GM19351 (cell line): ENCODE measurements around the gene PDE1C.

Experiments
- ATAC-seq: cut with Tn5 transposase; IDR thresholded peaks from one replicate; pipeline ENCODE4 v1.9.1; 2021; ENCODE audit warnings: mild to moderate bottlenecking, moderate library complexity; ENCODE audit not compliant: unreplicated experiment

PDE1C gene

DNA sequence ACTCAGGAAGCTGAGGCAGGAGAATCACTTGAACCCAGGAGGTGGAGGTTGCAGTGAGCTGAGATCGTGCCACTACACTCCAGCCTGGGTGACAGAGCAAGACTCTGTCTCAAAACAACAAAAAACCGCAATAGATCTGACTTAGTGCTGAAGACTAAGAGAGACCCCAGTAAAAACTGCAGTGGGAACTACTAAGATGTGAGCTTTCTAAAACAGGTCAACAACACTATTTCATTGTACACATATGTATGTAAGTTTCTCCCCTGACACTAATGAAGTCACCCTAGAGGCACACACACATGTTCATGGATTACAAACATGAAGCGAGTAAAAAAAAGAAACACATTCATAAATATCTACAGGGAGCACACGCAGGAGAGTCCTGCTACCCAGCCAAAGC, 68.3 kb downstream of the PDE1C start:
- no peak for ATAC-seq

DNA sequence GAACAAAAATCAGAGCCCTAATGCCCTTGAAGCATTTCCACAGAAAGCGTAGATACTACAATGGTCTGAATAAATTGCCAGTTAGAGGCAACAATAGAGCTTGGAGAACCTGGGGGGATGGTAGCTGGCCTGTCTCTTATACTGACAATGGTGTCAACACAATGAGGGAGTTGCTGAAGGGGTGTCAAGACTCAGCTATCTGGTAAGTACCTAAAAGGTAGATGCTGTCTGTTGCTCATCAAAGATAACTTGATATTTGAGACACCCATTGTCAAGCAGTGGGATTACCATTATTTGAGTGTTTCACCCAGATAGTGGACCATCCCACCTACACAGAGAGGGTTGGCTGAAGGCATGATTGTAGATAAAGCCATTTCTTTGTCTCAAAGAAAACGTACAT, 72.8 kb downstream of the PDE1C start:
- ATAC-seq: no peak

GRCh38 chr7:31995134-31995533, 75.1 kb downstream of the PDE1C start:
- no peak for ATAC-seq

- no peak for ATAC-seq
Measured at GRCh38 chr7:31991846-31992245, 78.4 kb downstream of the PDE1C start.

DNA sequence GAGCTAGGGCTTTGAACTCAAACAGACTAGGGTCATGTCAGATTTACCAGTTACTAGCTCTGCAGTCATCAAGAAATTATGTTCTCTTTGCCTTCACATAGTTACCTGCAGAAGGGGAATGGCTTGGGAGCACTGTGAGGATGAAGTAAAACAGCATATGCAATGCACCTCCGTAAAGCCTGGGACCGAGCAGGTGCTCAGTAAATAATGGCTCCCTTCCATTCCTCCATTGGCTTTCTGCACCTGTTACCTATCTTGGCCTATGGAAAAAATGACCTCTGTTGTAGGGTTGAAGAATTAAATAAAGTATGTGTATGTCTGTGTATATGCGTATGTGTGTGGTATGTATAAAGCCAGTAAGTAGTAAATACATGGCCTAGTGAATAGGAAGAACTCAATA, 78.8 kb downstream of the PDE1C start:
- no peak for ATAC-seq

DNA sequence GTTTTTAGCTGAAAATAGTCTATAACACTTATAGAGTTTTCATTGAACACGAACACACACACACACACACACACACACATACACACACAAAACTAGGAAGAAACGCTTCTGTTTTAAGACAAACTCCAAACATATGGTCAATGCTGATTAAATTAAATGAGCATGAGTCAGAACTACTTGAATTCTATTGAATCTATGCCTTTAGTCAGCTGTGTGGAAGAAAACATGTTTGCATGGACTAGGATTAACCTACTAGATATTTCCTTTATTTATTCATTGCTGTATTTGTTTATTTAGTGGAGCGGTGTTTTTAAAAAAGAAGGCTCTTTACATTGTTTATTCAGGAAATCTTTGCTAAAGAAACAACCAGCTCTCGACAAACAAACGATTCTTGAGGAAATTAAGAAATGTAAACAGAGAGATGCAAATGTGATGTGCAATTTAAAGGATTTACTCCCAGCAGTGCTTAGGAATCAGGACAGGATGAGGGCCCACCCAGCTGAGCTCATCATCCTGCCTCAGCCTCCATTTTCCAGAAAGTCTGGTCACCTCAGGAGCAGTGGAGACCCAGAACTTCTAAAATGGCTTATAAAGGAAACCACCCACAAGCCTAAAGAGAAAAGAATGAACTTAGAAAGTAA, 83.2 kb downstream of the PDE1C start:
- ATAC-seq: no peak

DNA sequence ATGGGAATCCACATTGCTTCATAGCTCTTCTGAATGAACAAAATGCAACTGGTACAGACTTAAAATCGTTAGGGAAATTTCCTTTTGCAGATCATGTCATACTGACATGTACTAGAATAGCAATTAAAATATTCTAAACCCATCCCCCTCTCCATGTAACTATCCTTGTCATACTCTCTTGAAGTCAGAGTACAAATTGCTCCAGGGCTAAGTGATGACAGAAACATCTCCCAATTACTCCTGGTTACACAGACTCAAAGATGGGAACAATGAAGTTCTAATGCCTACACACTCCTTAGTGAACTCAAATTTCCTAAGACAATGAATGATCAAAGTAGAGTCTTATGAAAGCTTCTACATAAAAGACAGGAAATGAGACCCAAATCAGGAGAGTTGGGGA, 87.2 kb downstream of the PDE1C start:
- no peak for ATAC-seq

GRCh38 chr7:31981874-31982390, 88.3 kb downstream of the PDE1C start:
- ATAC-seq: no peak

- no peak for ATAC-seq
Measured at GRCh38 chr7:31979690-31980330, 90.4 kb downstream of the PDE1C start.

- no peak for ATAC-seq
Measured at GRCh38 chr7:31975546-31975945, 94.7 kb downstream of the PDE1C start.

- no peak for ATAC-seq
Measured at GRCh38 chr7:31974351-31974750, 95.9 kb downstream of the PDE1C start.

DNA sequence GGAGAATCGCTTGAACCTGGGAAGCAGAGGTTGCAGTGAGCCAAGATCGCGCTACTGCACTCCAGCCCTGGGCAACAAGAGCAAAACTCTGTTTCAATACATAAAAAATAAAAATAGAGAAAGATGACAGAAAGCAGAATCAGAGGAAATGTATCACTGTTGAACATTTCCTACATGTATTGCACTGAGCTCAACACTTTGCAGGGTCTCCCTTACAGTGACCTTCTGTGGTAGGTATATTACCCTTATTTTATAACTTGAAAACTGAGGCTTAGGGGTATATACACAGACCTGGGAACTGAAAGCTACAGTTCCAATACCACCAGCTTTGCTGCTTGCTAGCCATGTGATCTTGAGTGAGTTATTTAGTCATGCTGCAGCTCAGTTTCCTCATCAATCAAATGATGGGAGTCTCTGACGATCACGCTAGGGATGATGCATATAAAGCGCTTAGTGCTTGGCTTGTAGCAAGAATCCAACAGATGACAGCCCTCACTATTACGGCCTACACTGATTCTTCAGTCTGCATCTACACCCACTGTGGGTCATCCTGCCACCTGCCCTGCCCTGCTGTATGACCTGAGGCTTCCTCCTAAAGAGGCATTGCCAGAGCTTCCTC, 99.0 kb downstream of the PDE1C start:
- ATAC-seq: no peak

DNA sequence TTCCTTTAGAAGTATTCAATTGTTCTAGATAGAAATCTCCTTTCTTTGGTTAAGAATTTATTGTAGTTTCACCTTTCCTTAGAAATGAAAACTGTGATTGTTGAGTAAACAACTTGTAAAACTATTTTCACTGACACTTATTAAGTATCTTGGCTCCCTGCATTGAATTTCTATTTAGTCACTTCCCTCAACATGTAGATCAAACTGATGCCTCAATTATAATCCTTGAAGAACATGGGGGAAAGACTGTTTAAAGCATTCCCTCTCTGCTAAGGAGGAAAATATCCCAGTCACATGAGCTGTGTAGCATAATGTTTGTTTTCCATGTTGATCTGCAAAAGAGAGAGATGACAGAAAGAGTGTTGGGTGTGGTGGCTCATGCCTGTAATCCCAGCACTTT, 99.7 kb downstream of the PDE1C start:
- no peak for ATAC-seq

- ATAC-seq: no peak
Measured at GRCh38 chr7:31963569-31964175, 106.5 kb downstream of the PDE1C start.

GRCh38 chr7:31962246-31962645, 108.0 kb downstream of the PDE1C start:
- no peak for ATAC-seq

GRCh38 chr7:31958226-31958625, 112.0 kb downstream of the PDE1C start:
- ATAC-seq: no peak

DNA sequence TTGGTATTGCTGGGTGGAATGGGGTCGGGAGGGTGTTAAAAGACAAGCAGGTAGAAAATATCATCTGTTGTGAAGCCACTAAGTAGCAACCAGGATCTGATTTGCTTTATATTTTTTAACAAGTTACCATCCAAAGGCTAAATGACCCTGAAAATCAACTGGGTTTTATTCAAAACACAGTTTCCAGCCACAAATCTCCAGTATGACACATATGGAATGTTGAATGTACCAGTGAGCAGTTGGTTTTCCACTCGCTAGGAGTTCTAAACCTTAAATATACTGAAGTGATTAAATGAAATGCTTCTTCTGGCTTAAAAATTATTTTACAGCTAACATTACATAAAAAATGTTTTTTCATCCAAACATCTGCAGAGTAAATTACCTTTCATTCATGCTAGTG, 112.5 kb downstream of the PDE1C start:
- ATAC-seq: no peak

DNA sequence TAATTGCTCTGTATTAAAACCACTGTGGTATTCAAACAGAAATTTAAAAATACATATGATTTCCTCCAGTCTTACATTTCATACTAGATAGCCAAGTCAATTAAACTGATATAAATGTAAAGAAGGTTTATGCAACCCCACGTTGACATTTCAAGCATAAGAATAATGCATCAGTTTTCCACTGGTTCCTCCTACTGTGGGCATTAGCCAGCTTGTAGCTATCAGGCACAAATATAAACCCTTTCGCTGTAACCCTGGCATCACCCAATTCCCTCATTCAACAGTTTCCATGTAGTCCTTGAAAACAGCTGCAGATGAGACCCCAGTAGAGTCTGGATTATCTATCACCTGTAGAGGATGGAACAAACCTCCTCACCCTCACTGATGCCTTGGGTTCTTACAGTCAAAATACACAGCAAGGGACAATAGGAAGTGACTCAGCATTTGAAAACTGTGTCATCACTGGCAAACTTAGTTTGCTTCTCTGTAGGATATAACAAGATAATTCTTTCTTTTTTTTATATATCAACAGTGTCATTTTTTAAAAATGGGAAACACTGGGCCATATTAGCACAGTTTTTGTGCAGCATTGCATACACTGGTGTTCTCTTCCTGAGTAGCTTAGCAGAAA, 113.0 kb downstream of the PDE1C start:
- ATAC-seq: no peak

DNA sequence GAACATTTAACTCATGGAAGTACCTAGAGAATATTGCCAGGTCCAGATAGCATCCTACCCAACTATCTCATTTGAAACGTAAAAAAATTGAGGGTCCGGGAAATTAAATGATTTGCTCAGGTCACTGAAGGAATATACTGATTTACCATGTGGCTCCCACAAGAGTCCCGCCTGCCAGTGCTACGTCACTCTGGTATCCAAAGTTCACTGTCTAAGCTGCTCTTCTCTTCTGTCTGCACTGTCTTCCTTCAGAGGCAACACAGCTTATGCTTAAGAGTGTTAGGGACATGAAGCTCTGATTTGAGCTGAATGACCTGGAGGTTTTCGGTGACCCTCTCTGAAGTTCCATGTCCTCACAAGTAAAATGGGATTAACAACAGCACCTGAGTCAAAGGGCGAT, 114.6 kb downstream of the PDE1C start:
- no peak for ATAC-seq

GRCh38 chr7:31955021-31955420, 115.2 kb downstream of the PDE1C start:
- no peak for ATAC-seq

DNA sequence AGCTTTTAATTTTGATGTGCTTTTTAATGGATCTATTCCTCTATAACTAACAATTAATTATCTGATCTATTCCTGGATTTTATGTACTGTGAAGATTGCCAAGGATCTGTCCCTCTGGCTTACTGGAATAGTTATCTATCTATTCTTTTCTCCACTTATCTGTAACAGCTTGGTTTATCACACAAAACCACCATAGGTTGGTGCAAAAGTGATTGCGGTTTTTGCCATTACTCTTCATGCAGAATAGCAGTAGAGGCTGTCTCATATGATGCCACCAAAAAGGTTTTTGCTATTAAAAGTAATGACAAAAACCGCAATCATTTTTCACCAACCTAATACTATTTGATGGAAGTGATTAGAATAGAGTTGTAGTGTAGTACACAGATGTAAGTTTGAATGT, 115.7 kb downstream of the PDE1C start:
- no peak for ATAC-seq
